IMR-90 (cell line): ENCODE measurements around the gene AGAP2. TPM values are rescaled to one million over a fixed set of nuclear protein-coding genes. Genes with fewer than 3 reads are reported as not detected.

Experiments
- ATAC-seq: fragments of 200-7000 bp; cut with Tn5 transposase; 2 replicates; pipeline ENCODE4 v1.9.1; 2020; ENCODE audit warnings: low read depth, mild to moderate bottlenecking, moderate library complexity
- BruUV-seq: library from RNA; stranded (reverse); fragments of 400-500 nt; replicated peaks from 2 replicates; lab custom pipeline; 2021; lab: Mats Ljungman, UMichigan
- CTCF ChIA-PET: fragments of 300-600 bp; formaldehyde crosslinking; extraction: SDS; loops from one replicate; lab custom pipeline; 2021; ENCODE audit warnings: antibody characterized with exemption; lab: Yijun Ruan, JAX
- POLR2A ChIA-PET: fragments of 300-600 bp; sonication (Branson Sonifier 250); formaldehyde crosslinking; loops from one replicate; lab custom pipeline; 2022; ENCODE audit warnings: antibody characterized with exemption; ENCODE audit not compliant: unreplicated experiment; lab: Charles Lee
- DNase-seq: peaks from one replicate; pipeline ENCODE4 v3.0.0; 2013
- H2AFZ ChIP-seq: replicated peaks from 2 replicates; pipeline ENCODE3; 2013; ENCODE audit warnings: low read length, mild to moderate bottlenecking; ENCODE audit not compliant: poor library complexity
- H2AK5ac ChIP-seq: 2 replicates; pipeline ENCODE4 v1.6.1; 2013; ENCODE audit warnings: low read depth, low read length, inconsistent platforms
- H2AK9ac ChIP-seq: replicated peaks from 2 replicates; pipeline ENCODE3; 2013; ENCODE audit warnings: mild to moderate bottlenecking, low read depth, low read length, moderate library complexity; ENCODE audit not compliant: poor library complexity
- H2BK120ac ChIP-seq: 2 replicates; pipeline ENCODE4 v1.6.1; 2013; ENCODE audit warnings: low read depth, low read length, inconsistent platforms
- H2BK15ac ChIP-seq: 3 replicates; pipeline ENCODE4 v1.6.1; 2013; ENCODE audit warnings: low read depth, low read length, inconsistent platforms
- H2BK20ac ChIP-seq: 2 replicates; pipeline ENCODE4 v1.6.1; 2013; ENCODE audit warnings: low read depth, mild to moderate bottlenecking, inconsistent platforms, low read length, moderate library complexity
- H2BK5ac ChIP-seq: 2 replicates; pipeline ENCODE4 v1.6.1; 2013; ENCODE audit warnings: mild to moderate bottlenecking, low read depth, low read length, inconsistent platforms; ENCODE audit not compliant: poor library complexity, severe bottlenecking
- H3K14ac ChIP-seq: replicated peaks from 2 replicates; pipeline ENCODE4 v1.6.1; 2013; ENCODE audit warnings: low read depth, low read length, inconsistent platforms
- H3K18ac ChIP-seq: 2 replicates; pipeline ENCODE4 v1.6.1; 2013; ENCODE audit warnings: low read depth, low read length, control low read depth
- H3K23ac ChIP-seq: 2 replicates; pipeline ENCODE4 v1.6.1; 2013; ENCODE audit warnings: low read depth, low read length, inconsistent platforms
- H3K27ac ChIP-seq: 2 replicates; pipeline ENCODE4 v1.5.1; 2013; ENCODE audit warnings: mild to moderate bottlenecking, control low read depth, low read length; ENCODE audit not compliant: insufficient read depth
- H3K27me3 ChIP-seq: 2 replicates; pipeline ENCODE4 v1.6.1; 2013; ENCODE audit warnings: low read length; ENCODE audit not compliant: control insufficient read depth, insufficient read depth
- H3K36me3 ChIP-seq: 2 replicates; pipeline ENCODE4 v1.6.1; 2013; ENCODE audit warnings: low read length, mixed read lengths; ENCODE audit not compliant: control insufficient read depth, insufficient read depth
- H3K4ac ChIP-seq: 2 replicates; pipeline ENCODE4 v1.6.1; 2013; ENCODE audit warnings: low read depth, low read length, inconsistent platforms
- H3K4me1 ChIP-seq: 2 replicates; pipeline ENCODE4 v1.6.1; 2013; ENCODE audit warnings: low read length, mixed read lengths; ENCODE audit not compliant: control insufficient read depth, insufficient read depth
- H3K4me2 ChIP-seq: 2 replicates; pipeline ENCODE4 v1.6.1; 2013; ENCODE audit warnings: low read depth, mild to moderate bottlenecking, control low read depth, low read length, moderate library complexity
- H3K4me3 ChIP-seq: 2 replicates; pipeline ENCODE4 v1.5.1; 2013; ENCODE audit warnings: low read depth, mild to moderate bottlenecking, control low read depth, low read length, moderate library complexity; ENCODE audit not compliant: insufficient read depth
- H3K56ac ChIP-seq: 2 replicates; pipeline ENCODE4 v1.6.1; 2013; ENCODE audit warnings: low read length, inconsistent platforms; ENCODE audit not compliant: insufficient read depth; ENCODE audit errors: extremely low read depth
- H3K79me1 ChIP-seq, 2 experiments: 2 replicates each; pipeline ENCODE4 v1.6.1; 2013; ENCODE audit warnings: low read length in 2 of 2, inconsistent platforms in 1 of 2, low read depth in 1 of 2
- H3K9ac ChIP-seq: 2 replicates; pipeline ENCODE4 v1.6.1; 2013; ENCODE audit warnings: low read depth, low read length, control low read depth
- H3K9me1 ChIP-seq: 2 replicates; pipeline ENCODE4 v1.6.1; 2013; ENCODE audit warnings: low read length, inconsistent platforms; ENCODE audit not compliant: insufficient read depth
- H3K9me3 ChIP-seq: 2 replicates; pipeline ENCODE4 v1.6.1; 2013; ENCODE audit warnings: low read length; ENCODE audit not compliant: control insufficient read depth, insufficient read depth
- H4K20me1 ChIP-seq: 2 replicates; pipeline ENCODE4 v1.6.1; 2013; ENCODE audit warnings: low read length, inconsistent platforms; ENCODE audit not compliant: insufficient read depth
- H4K5ac ChIP-seq: 2 replicates; pipeline ENCODE4 v1.6.1; 2013; ENCODE audit warnings: mild to moderate bottlenecking, low read depth, low read length, control low read depth
- H4K8ac ChIP-seq, 2 experiments: 2 replicates each; pipeline ENCODE4 v1.6.1; 2013; ENCODE audit warnings: low read depth in 2 of 2, low read length in 2 of 2, control low read depth in 1 of 2, inconsistent platforms in 1 of 2
- H4K91ac ChIP-seq: 2 replicates; pipeline ENCODE4 v1.6.1; 2013; ENCODE audit warnings: low read depth, low read length, inconsistent platforms; ENCODE audit not compliant: insufficient read depth
- BHLHE40 ChIP-seq: fragments of 150-350 bp; IDR thresholded peaks from 2 replicates; pipeline ENCODE4 v1.6.1; 2016; ENCODE audit warnings: mild to moderate bottlenecking, low read depth, low read length
- CEBPB ChIP-seq: IDR thresholded peaks from 2 replicates; pipeline ENCODE4 v1.6.1; 2012; ENCODE audit warnings: low read depth, low read length, improper control_type of control experiment
- CHD1 ChIP-seq: IDR thresholded peaks from 2 replicates; pipeline ENCODE4 v1.6.1; 2012; ENCODE audit warnings: low read depth, low read length, improper control_type of control experiment
- CTCF ChIP-seq: conservative IDR thresholded peaks from 2 replicates; pipeline ENCODE4 v1.5.1; 2012; ENCODE audit warnings: mild to moderate bottlenecking, low read depth, low read length, improper control_type of control experiment
- ELK1 ChIP-seq: fragments of 150-350 bp; IDR thresholded peaks from 2 replicates; pipeline ENCODE4 v1.6.1; 2016; ENCODE audit warnings: low read depth, mild to moderate bottlenecking, low read length, moderate library complexity, borderline replicate concordance
- FOS ChIP-seq: fragments of 150-350 bp; IDR thresholded peaks from 2 replicates; pipeline ENCODE4 v1.6.1; 2016; ENCODE audit warnings: low read depth, low read length
- MAFK ChIP-seq: IDR thresholded peaks from 2 replicates; pipeline ENCODE4 v1.6.1; 2012; ENCODE audit warnings: low read depth, low read length, improper control_type of control experiment
- MAZ ChIP-seq: IDR thresholded peaks from 2 replicates; pipeline ENCODE4 v1.6.1; 2012; ENCODE audit warnings: low read depth, mild to moderate bottlenecking, low read length, improper control_type of control experiment, moderate library complexity, borderline replicate concordance
- MXI1 ChIP-seq: IDR thresholded peaks from 2 replicates; pipeline ENCODE4 v1.6.1; 2012; ENCODE audit warnings: low read depth, mild to moderate bottlenecking, low read length, moderate library complexity, borderline replicate concordance
- NFE2L2 ChIP-seq: fragments of 150-350 bp; IDR thresholded peaks from 2 replicates; pipeline ENCODE4 v1.6.1; 2016; ENCODE audit warnings: low read depth, mild to moderate bottlenecking, low read length
- POLR2A ChIP-seq: IDR thresholded peaks from 2 replicates; pipeline ENCODE4 v1.6.1; 2012; ENCODE audit warnings: mild to moderate bottlenecking, low read depth, low read length
- RAD21 ChIP-seq: IDR thresholded peaks from 2 replicates; pipeline ENCODE4 v1.6.1; 2012; ENCODE audit warnings: low read length, improper control_type of control experiment
- RCOR1 ChIP-seq: IDR thresholded peaks from 2 replicates; pipeline ENCODE4 v1.6.1; 2012; ENCODE audit warnings: mild to moderate bottlenecking, low read length, improper control_type of control experiment; ENCODE audit not compliant: insufficient replicate concordance
- RFX5 ChIP-seq: IDR thresholded peaks from 2 replicates; pipeline ENCODE4 v1.8.0; 2012; ENCODE audit warnings: low read depth, mild to moderate bottlenecking, low read length, moderate library complexity
- SMC3 ChIP-seq: fragments of 150-350 bp; IDR thresholded peaks from 2 replicates; pipeline ENCODE4 v1.6.1; 2016; ENCODE audit warnings: low read depth, mild to moderate bottlenecking, antibody characterized with exemption, low read length, moderate library complexity
- WGBS, 2 experiments: methylation state at CpG; one replicate each; pipeline versions ENCODE4 v1.1.5 to v1.1.7; 2013; ENCODE audit warnings: missing lambda C conversion rate in 2 of 2; ENCODE audit not compliant: insufficient read length in 1 of 2; ENCODE audit errors: extremely low coverage in 2 of 2; 5-methylcytosine and 5-hydroxymethylcytosine counted together
- dilution Hi-C: fragments of 300-500 bp; cut with HindIII; formaldehyde crosslinking; loops from one replicate; pipeline ENCODE4 v1.14.3; 2018; ENCODE audit warnings: low sequenced_read_pairs; ENCODE audit not compliant: unreplicated experiment
- in situ Hi-C: fragments of 300-500 bp; cut with MboI; formaldehyde crosslinking; loops from 3 replicates; pipeline ENCODE4 v1.14.3; 2019; ENCODE audit warnings: low sequenced_read_pairs, inconsistent platforms, mixed read lengths
- intact Hi-C: fragments of 100-400 bp; cut with micrococcal nuclease; formaldehyde crosslinking; loops from 2 replicates; pipeline ENCODE4 v1.10.0; 2022
- polyA plus RNA-seq, 3 experiments: library from polyadenylated mRNA; depleted of rRNA; stranded (reverse); fragments of >200 nt; gene quantifications; 2 replicates each; pipeline ENCODE4 v1.2.3, GENCODE V29; 2012; ENCODE audit warnings: low replicate concordance in 1 of 3
- total RNA-seq: library from RNA; depleted of rRNA; stranded (reverse); fragments of >200 nt; gene quantifications from 2 replicates; pipeline ENCODE4 v1.2.3, GENCODE V29; 2012

The AGAP2 gene
- total and polyA plus RNA-seq, 2 of the 4 experiments (the other 2 are of a cell fraction) = 0.03 to 0.18 TPM

DNA sequence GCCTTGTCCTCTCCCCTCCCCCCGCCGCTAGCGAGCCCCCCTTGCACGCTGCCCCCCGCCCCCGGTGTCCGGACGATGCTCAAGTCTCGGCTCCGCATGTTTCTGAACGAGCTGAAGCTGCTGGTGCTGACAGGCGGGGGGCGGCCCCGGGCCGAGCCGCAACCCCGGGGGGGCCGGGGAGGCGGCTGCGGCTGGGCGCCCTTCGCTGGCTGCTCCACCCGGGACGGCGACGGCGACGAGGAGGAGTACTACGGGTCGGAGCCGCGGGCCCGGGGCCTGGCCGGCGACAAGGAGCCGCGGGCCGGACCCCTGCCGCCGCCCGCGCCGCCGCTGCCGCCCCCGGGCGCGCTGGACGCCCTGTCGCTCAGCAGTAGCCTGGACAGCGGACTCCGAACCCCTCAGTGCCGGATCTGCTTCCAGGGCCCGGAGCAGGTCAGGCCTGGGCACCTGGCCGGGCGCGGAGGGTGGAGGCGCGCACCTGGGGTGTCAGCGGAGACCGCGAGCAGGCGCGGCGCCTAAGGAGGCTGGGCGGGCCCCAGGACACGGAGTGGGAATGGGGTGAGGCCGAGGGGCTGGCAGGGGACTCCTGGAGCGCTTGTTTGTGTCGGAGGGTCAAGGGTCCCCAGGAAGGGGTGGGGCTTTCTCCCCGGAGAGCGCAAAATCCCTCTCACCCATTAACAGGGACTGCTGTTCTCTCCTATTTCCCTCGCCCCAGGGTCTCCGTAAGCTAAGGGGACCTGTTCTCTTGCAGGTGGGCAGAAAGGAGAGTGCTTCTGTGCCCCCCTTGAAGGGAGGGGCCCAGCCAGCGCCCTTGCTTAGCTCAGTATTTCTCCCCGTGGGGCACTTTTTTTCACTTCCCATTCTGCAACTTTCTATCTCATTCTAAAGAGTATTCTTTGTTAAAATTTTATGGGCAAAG is 17.2 kb upstream of the AGAP2 start (continued):
- no peak for TF ChIP-seq RCOR1
- TF ChIP-seq RAD21 = no peak

DNA sequence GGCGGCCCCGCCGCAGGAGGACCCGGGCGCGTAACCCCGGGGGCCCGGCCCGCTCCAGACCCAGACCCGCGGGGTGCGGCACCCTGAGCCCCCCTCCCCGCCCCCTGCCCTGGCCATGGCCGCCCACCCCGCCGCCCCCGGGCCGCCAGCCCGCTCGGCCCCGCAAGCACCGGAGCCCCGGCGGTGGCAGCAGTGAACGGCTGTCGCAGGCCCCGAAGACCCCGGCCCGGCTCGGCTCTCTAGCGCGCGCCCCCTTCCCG is 16.6 kb upstream of the AGAP2 start:
- peak overlapping the region; percentile 85 for H2AFZ ChIP-seq
- H4K20me1 ChIP-seq = peaks cover 7% of the 10 kb centered on the region; the same call in 1 of the 2 replicates
- H3K23ac ChIP-seq = no peak overlapping the region
- WGBS, 2 experiments = no CpG with 5 or more reads among the region's 34 CpGs
- H3K4me1 ChIP-seq = peaks cover 7% of the 10 kb centered on the region
- DNase-seq = no peak
- H2AK9ac ChIP-seq = no peak overlapping the region
- ChIA-PET POLR2A (no interaction called here), CTCF (no interaction called here)
- H4K8ac ChIP-seq = no peak overlapping the region
- H3K27me3 ChIP-seq = peaks cover 10% of the 10 kb centered on the region
- no peak overlapping the region for H2BK20ac ChIP-seq
- no TSS peak for BruUV-seq
- peaks cover 15 to 24% of the 10 kb centered on the region in 2 experiments; a peak in 3 of 4 replicates for H3K79me1 ChIP-seq
- no peak overlapping the region for H2AK5ac ChIP-seq
- no peak overlapping the region for H3K27ac ChIP-seq
- no peak overlapping the region for H2BK120ac ChIP-seq
- no peaks in the 10 kb centered on the region for H3K9me3 ChIP-seq
- no peak overlapping the region for H3K4me2 ChIP-seq
- no peak overlapping the region for H4K5ac ChIP-seq
- H3K14ac ChIP-seq = no peak overlapping the region
- no peak overlapping the region for H2BK5ac ChIP-seq
- H3K9me1 ChIP-seq = peaks cover 15% of the 10 kb centered on the region
- intact Hi-C loops (no loop called here), dilution Hi-C loops (no loop called here), in situ Hi-C loops (no loop called here)
- H3K4ac ChIP-seq = no peak overlapping the region
- H4K91ac ChIP-seq = no peak overlapping the region
- no peak overlapping the region for H3K18ac ChIP-seq
- peak overlapping the region; percentile 42 for H3K9ac ChIP-seq
- H3K4me3 ChIP-seq = peak overlapping the region; percentile 59
- peaks cover 19% of the 10 kb centered on the region for H3K36me3 ChIP-seq
- ATAC-seq = no peak
- H3K56ac ChIP-seq = no peak overlapping the region
- no peak overlapping the region for H2BK15ac ChIP-seq
- no peak for TF ChIP-seq MAFK
- no peak for TF ChIP-seq CEBPB
- no peak for TF ChIP-seq CTCF
- TF ChIP-seq RCOR1 = no peak
- no peak for TF ChIP-seq SMC3
- TF ChIP-seq RFX5 = no peak
- TF ChIP-seq POLR2A = no peak
- TF ChIP-seq MXI1 = no peak
- no peak for TF ChIP-seq RAD21
- TF ChIP-seq CHD1 = no peak
- no peak for TF ChIP-seq ELK1
- TF ChIP-seq FOS = no peak
- no peak for TF ChIP-seq NFE2L2
- TF ChIP-seq BHLHE40 = no peak
- TF ChIP-seq MAZ = no peak
